GM12878 (cell line): Measurements from ENCODE around the gene YTHDF2. TPM values are rescaled to one million over a fixed set of nuclear protein-coding genes. Genes with fewer than 3 reads are reported as not detected.

ENCODE experiments used
- ATAC-seq: fragments of 200-7000 bp; cut with Tn5 transposase; 3 replicates; pipeline ENCODE4 v1.9.1; 2020; ENCODE audit warnings: mild to moderate bottlenecking, moderate library complexity
- BruUV-seq: library from RNA; stranded (reverse); fragments of 400-500 nt; replicated peaks from 2 replicates; lab custom pipeline; 2021; lab: Mats Ljungman, UMichigan
- CTCF ChIA-PET: fragments of 300-600 bp; sonication (Branson Sonifier 250); formaldehyde crosslinking; extraction: SDS; loops from one replicate; lab custom pipeline; 2021; ENCODE audit warnings: inconsistent platforms; lab: Yijun Ruan, JAX
- POLR2A ChIA-PET: fragments of 350-600 bp; formaldehyde crosslinking; extraction: SDS; loops from one replicate; lab custom pipeline; 2021; ENCODE audit warnings: inconsistent platforms; lab: Charles Lee
- RAD21 ChIA-PET: fragments of 300-600 bp; sonication (Branson Sonifier 250); formaldehyde crosslinking; loops from one replicate; lab custom pipeline; 2023; ENCODE audit warnings: antibody characterized with exemption; ENCODE audit not compliant: unreplicated experiment; lab: Charles Lee
- SMC1A ChIA-PET: fragments of 300-600 bp; sonication (Branson Sonifier 250); formaldehyde crosslinking; loops from one replicate; lab custom pipeline; 2023; ENCODE audit not compliant: unreplicated experiment, uncharacterized antibody; lab: Charles Lee
- DNase-seq: peaks from one replicate; pipeline ENCODE4 v3.0.0-alpha.2; 2011; ENCODE audit warnings: low read depth, low spot score
- FAIRE-seq: peaks from 3 replicates; lab custom pipeline; 2011; peaks lifted over from hg19 to GRCh38; lab: Jason Lieb, UNC
- H2AFZ ChIP-seq: 2 replicates; pipeline ENCODE4 v1.6.0; 2011; ENCODE audit warnings: low read depth, low read length, control low read depth; ENCODE audit not compliant: control insufficient read depth
- H3K27ac ChIP-seq: 2 replicates; pipeline ENCODE4 v1.5.1; 2011; ENCODE audit warnings: control low read depth; ENCODE audit not compliant: control insufficient read depth, insufficient read depth
- H3K27me3 ChIP-seq, 2 experiments: replicated peaks in 1 of 2; 2 replicates each; pipeline versions ENCODE4 v1.6.0 to v1.6.1; 2011; ENCODE audit warnings: low read length in 1 of 2; ENCODE audit not compliant: control insufficient read depth in 2 of 2, insufficient read depth in 2 of 2
- H3K36me3 ChIP-seq, 2 experiments: 2 replicates each; pipeline ENCODE4 v1.5.1; 2011; ENCODE audit warnings: low read length in 1 of 2; ENCODE audit not compliant: control insufficient read depth in 2 of 2, insufficient read depth in 2 of 2
- H3K4me1 ChIP-seq: 2 replicates; pipeline ENCODE4 v1.6.1; 2011; ENCODE audit warnings: mild to moderate bottlenecking, low read length, moderate library complexity, mixed read lengths; ENCODE audit not compliant: control insufficient read depth, insufficient read depth
- H3K4me2 ChIP-seq: 2 replicates; pipeline ENCODE4 v1.6.0; 2011; ENCODE audit warnings: control low read depth; ENCODE audit not compliant: control insufficient read depth, insufficient read depth
- H3K4me3 ChIP-seq: fragments of 200-600 bp; sonication (generic); 2 replicates; pipeline ENCODE4 v1.5.1; 2016
- H3K79me2 ChIP-seq: 2 replicates; pipeline ENCODE4 v1.6.0; 2011; ENCODE audit warnings: low read length; ENCODE audit not compliant: control insufficient read depth, insufficient read depth
- H3K9ac ChIP-seq: 2 replicates; pipeline ENCODE4 v1.8.0; 2011; ENCODE audit warnings: low read length, control low read depth, mixed read lengths; ENCODE audit not compliant: control insufficient read depth, insufficient read depth
- H3K9me3 ChIP-seq: replicated peaks from 3 replicates; pipeline ENCODE4 v1.5.1; 2011; ENCODE audit warnings: mild to moderate bottlenecking, low read length; ENCODE audit not compliant: control insufficient read depth, insufficient read depth
- H4K20me1 ChIP-seq: 2 replicates; pipeline ENCODE4 v1.6.0; 2011; ENCODE audit not compliant: control insufficient read depth, insufficient read depth
- ATF3 ChIP-seq: IDR thresholded peaks from 2 replicates; pipeline ENCODE4 v1.6.1; 2011; ENCODE audit warnings: low read depth, mild to moderate bottlenecking, low read length, moderate library complexity, borderline replicate concordance; ENCODE audit errors: extremely low read depth
- BCL11A ChIP-seq: IDR thresholded peaks from 2 replicates; pipeline ENCODE4 v1.6.1; 2011; ENCODE audit warnings: low read depth, low read length
- HDGF ChIP-seq: fragments of 450-650 bp; IDR thresholded peaks from 2 replicates; pipeline ENCODE4 v1.6.1; 2016; ENCODE audit warnings: antibody characterized with exemption
- MXI1 ChIP-seq: fragments of 150-350 bp; IDR thresholded peaks from 2 replicates; pipeline ENCODE4 v1.6.1; 2011; ENCODE audit warnings: low read depth, mild to moderate bottlenecking, inconsistent platforms, low read length, improper control_type of control experiment
- NFYA ChIP-seq: IDR thresholded peaks from 2 replicates; pipeline ENCODE4 v1.6.1; 2011; ENCODE audit warnings: low read depth, mild to moderate bottlenecking, low read length, improper control_type of control experiment, borderline replicate concordance
- PAX5 ChIP-seq: IDR thresholded peaks from 2 replicates; pipeline ENCODE4 v1.6.1; 2011; ENCODE audit warnings: low read depth, low read length, borderline replicate concordance
- POU2F2 ChIP-seq: IDR thresholded peaks from 3 replicates; pipeline ENCODE4 v1.6.1; 2011; ENCODE audit warnings: low read depth, mild to moderate bottlenecking, low read length, borderline replicate concordance
- RAD21 ChIP-seq: IDR thresholded peaks from 2 replicates; pipeline ENCODE4 v1.6.1; 2011; ENCODE audit warnings: mild to moderate bottlenecking, low read depth, low read length, moderate library complexity; ENCODE audit not compliant: insufficient read depth
- RFX5 ChIP-seq: IDR thresholded peaks from 2 replicates; pipeline ENCODE4 v1.6.1; 2011; ENCODE audit warnings: low read depth, low read length, improper control_type of control experiment
- RUNX3 ChIP-seq: IDR thresholded peaks from 2 replicates; pipeline ENCODE4 v1.6.1; 2012; ENCODE audit warnings: low read length, inconsistent platforms
- SUPT20H ChIP-seq: IDR thresholded peaks from 2 replicates; pipeline ENCODE4 v1.6.1; 2011; ENCODE audit warnings: low read depth, mild to moderate bottlenecking, low read length, moderate library complexity, borderline replicate concordance; ENCODE audit not compliant: control insufficient read depth
- WRNIP1 ChIP-seq: IDR thresholded peaks from 2 replicates; pipeline ENCODE4 v1.6.1; 2011; ENCODE audit warnings: low read depth, low read length, improper control_type of control experiment, borderline replicate concordance
- ZBTB4 ChIP-seq: fragments of 450-650 bp; formaldehyde crosslinking; IDR thresholded peaks from 2 replicates; pipeline ENCODE4 v1.4.0; 2022; ENCODE audit warnings: mild to moderate bottlenecking, moderate library complexity
- ZNF622 ChIP-seq: fragments of 450-650 bp; IDR thresholded peaks from 2 replicates; pipeline ENCODE4 v1.6.1; 2017; ENCODE audit warnings: mild to moderate bottlenecking, inconsistent platforms
- WGBS: methylation state at CpG from one replicate; pipeline ENCODE4 v1.1.6; 2016; ENCODE audit warnings: low lambda C conversion rate; ENCODE audit not compliant: insufficient replicate concordance, insufficient coverage; ENCODE audit errors: missing lambda C conversion rate; 5-methylcytosine and 5-hydroxymethylcytosine counted together
- in situ Hi-C: fragments of 300-500 bp; cut with MboI; formaldehyde crosslinking; loops from 9 replicates; pipeline ENCODE4 v1.14.3; 2018; ENCODE audit warnings: mixed read lengths
- intact Hi-C: fragments of 100-400 bp; cut with micrococcal nuclease; formaldehyde crosslinking; loops from one replicate; pipeline ENCODE4 v1.14.2; 2022; ENCODE audit not compliant: unreplicated experiment
- polyA plus RNA-seq, 11 experiments: library from polyadenylated mRNA; depleted of rRNA in 4 of 11; unstranded in 6 of 11; stranded (reverse) in 5 of 11; fragments of >200 nt; fragmentation: Nextera tagmentation in 4 of 11; fragmentation: Illumina TruSeq in 1 of 11; extraction: Ambion mirVana in 4 of 11; extraction: Trizol in 1 of 11; gene quantifications; 1 replicate in 1 of 11; 2 replicates in 10 of 11; pipeline versions ENCODE4 v1.2.1 to v1.2.3, GENCODE V29; 2011 to 2016; ENCODE audit warnings: inconsistent platforms in 2 of 11, missing spikeins in 2 of 11, low read depth in 1 of 11
- total RNA-seq, 4 experiments: library from RNA; depleted of rRNA in 3 of 4; stranded (reverse); fragments of >200 nt in 3 of 4; fragmentation: Illumina TruSeq in 1 of 4; extraction: Trizol in 1 of 4; gene quantifications; 2 replicates each; pipeline versions ENCODE4 v1.2.1 to v1.2.3, GENCODE V29; 2013 to 2021
- TF ChIP-seq, protein P1 (sequence below): IDR thresholded peaks from 2 replicates; pipeline ENCODE4 v1.6.1; 2012; ENCODE audit warnings: low read depth, low read length, improper control_type of control experiment

The YTHDF2 gene
- total and polyA plus RNA-seq, 10 of the 15 experiments (the other 5 are each of a cell fraction or from before 2014, with no cell fraction given), result 42.4 to 121 (median 66.9) TPM

DNA sequence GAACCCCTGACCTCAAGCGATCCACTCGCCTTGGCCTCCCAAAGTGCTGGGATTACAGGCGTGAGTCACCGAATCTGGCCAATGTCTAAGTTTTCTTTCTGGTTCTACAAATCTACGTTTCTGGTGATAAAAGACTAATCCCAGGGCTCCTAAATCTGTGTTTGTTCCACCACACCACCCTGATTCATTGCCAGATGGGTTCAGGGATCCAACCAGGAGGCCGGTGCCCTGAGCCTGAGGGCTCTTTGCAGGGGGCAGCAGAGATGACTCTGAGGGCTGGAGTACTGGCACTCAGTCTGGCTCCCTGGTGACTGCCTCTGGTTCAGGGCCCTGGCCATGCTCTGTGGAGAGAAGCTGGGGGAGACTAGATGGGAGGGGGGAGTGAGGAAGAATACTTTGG is 64.7 kb downstream of the YTHDF2 start:
- Histone ChIP-seq H3K4me2 (no peak overlapping the region), H3K9ac (no peak overlapping the region), H4K20me1 (no peaks in the 10 kb centered on the region), H3K4me1 (no peaks in the 10 kb centered on the region), H3K36me3 (no peaks in the 10 kb centered on the region), H3K27me3 (no peaks in the 10 kb centered on the region), H3K79me2 (no peaks in the 10 kb centered on the region), H3K4me3 (no peak overlapping the region), H3K9me3 (no peaks in the 10 kb centered on the region; the same call in 2 of the 3 replicates), H2AFZ (no peak overlapping the region), H3K27ac (no peak overlapping the region)
- FAIRE-seq, result no peak
- DNase-seq, result no peak
- intact Hi-C loops, result no loop called here
- TF ChIP-seq MXI1 (no peak), WRNIP1 (no peak), RFX5 (no peak), BCL11A (no peak), ZNF622 (no peak)
- ChIA-PET RAD21 (no interaction called here), SMC1A (no interaction called here), POLR2A (no interaction called here), CTCF (no interaction called here)
- BruUV-seq, result no TSS peak
- no peak for ATAC-seq
- WGBS, result 63% methylated on average over 6 of the region's 6 CpGs
- in situ Hi-C loops, result no loop called here

DNA sequence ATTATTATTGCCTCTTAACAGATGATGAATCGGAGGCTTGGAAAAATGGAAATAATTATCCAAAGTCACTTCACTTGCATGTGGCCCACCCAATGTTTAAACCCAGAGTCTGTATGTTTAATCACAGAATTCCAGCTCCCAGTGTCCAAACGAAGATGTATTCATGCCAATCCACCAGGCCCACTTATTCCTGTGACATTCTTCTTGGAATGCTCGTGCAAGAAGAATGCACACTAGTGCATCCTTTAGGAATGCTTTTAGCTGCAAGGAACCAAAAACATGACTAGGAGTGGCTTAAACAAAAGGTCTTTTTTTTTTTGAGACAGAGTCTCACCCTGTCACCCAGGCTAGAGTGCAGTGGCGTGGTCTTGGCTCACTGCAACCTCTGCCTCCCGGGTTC is 66.3 kb downstream of the YTHDF2 start:
- Histone ChIP-seq H3K9ac (no peak overlapping the region), H3K36me3 (no peaks in the 10 kb centered on the region), H3K27ac (no peak overlapping the region), H3K4me3 (no peak overlapping the region), H3K27me3 (no peaks in the 10 kb centered on the region), H2AFZ (no peak overlapping the region), H3K4me1 (no peaks in the 10 kb centered on the region), H3K4me2 (no peak overlapping the region), H4K20me1 (no peaks in the 10 kb centered on the region), H3K9me3 (no peaks in the 10 kb centered on the region; the same call in 2 of the 3 replicates), H3K79me2 (no peaks in the 10 kb centered on the region)
- FAIRE-seq, result no peak
- 14% methylated on average over 5 of the region's 5 CpGs for WGBS
- intact Hi-C loops, result no loop called here
- TF ChIP-seq PAX5 (no peak), SUPT20H (no peak), RAD21 (no peak), ZBTB4 (CRISPR knock-in tag) (no peak), NFYA (no peak), RUNX3 (no peak), POU2F2 (no peak), ATF3 (no peak), HDGF (no peak)
- TF ChIP-seq, protein P1, sequence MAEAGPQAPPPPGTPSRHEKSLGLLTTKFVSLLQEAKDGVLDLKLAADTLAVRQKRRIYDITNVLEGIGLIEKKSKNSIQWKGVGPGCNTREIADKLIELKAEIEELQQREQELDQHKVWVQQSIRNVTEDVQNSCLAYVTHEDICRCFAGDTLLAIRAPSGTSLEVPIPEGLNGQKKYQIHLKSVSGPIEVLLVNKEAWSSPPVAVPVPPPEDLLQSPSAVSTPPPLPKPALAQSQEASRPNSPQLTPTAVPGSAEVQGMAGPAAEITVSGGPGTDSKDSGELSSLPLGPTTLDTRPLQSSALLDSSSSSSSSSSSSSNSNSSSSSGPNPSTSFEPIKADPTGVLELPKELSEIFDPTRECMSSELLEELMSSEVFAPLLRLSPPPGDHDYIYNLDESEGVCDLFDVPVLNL, result no peak
- ChIA-PET POLR2A (interaction anchor here (0.5 kb wide), 1 partner anchor 25 kb away, joined by 6 read pairs; no protein-coding TSS in a partner anchor), SMC1A (interaction anchor here (0.8 kb wide), 1 partner anchor 28 kb away, joined by 3 read pairs; no protein-coding TSS in a partner anchor), CTCF (no interaction called here), RAD21 (interaction anchor here (1.1 kb wide), 1 partner anchor 73 kb away, joined by 3 read pairs; no protein-coding TSS in a partner anchor)
- ATAC-seq, result no peak
- in situ Hi-C loops, result no loop called here
- no peak for DNase-seq
- no TSS peak for BruUV-seq
